WERI-Rb-1 (cell line): ENCODE measurements around the gene PARVA.

Source experiments
- DNase-seq: peaks from one replicate; pipeline ENCODE4 v3.0.0-alpha.2; 2020
- H3K27ac ChIP-seq: fragments of 250-450 bp; sonication (Bioruptor Pico); 2 replicates; pipeline ENCODE4 v1.5.1; 2020; ENCODE audit warnings: mild to moderate bottlenecking, moderate library complexity
- H3K27me3 ChIP-seq: fragments of 250-450 bp; sonication (Bioruptor Pico); 2 replicates; pipeline ENCODE4 v1.5.1; 2021; ENCODE audit warnings: mild to moderate bottlenecking, low read depth, moderate library complexity; ENCODE audit not compliant: insufficient read depth, severe bottlenecking
- H3K36me3 ChIP-seq: fragments of 250-450 bp; sonication (Bioruptor Pico); 2 replicates; pipeline ENCODE4 v1.5.1; 2020; ENCODE audit warnings: mild to moderate bottlenecking, moderate library complexity
- H3K4me3 ChIP-seq: 2 replicates; pipeline ENCODE4 v1.5.1; 2011; ENCODE audit warnings: low read depth, mild to moderate bottlenecking, control low read depth, low read length
- H3K9me3 ChIP-seq: fragments of 250-450 bp; sonication (Bioruptor Pico); 2 replicates; pipeline ENCODE4 v1.5.1; 2021; ENCODE audit warnings: mild to moderate bottlenecking, moderate library complexity; ENCODE audit not compliant: severe bottlenecking
- TF ChIP-seq, protein P1 (sequence below): IDR thresholded peaks from 2 replicates; pipeline ENCODE4 v1.5.1; 2011; ENCODE audit warnings: low read depth, mild to moderate bottlenecking, control low read depth, inconsistent platforms, low read length

The PARVA gene

DNA sequence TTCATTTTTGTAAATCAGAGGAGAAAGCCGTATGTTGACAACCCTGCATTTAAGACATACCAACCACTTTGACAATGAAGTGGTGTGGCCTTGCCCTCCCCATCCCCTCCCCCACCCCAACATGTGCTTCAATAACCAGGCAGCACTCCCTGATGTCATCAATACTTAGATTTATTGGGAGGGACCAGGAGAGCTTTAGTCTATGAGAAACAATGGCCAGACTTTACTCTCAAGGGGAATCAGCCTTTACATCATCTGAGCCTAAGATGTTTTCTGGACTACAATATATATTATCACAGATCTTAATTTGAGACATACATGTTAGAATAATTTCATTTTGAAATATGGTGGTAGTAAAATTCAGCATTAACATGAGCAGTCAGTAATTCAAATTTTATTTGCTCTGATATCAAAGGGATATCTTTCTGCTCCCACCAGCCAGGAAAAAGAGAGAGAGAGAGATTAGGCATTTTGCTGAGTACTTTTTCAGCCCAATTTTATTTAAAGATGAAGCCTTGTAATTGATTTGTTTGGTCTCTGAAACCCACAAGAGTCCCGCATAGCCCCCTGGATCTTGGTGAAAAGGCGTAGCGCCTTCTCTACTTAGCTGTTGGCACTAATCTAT, 38.1 kb downstream of the PARVA start:
- TF ChIP-seq, protein P1, sequence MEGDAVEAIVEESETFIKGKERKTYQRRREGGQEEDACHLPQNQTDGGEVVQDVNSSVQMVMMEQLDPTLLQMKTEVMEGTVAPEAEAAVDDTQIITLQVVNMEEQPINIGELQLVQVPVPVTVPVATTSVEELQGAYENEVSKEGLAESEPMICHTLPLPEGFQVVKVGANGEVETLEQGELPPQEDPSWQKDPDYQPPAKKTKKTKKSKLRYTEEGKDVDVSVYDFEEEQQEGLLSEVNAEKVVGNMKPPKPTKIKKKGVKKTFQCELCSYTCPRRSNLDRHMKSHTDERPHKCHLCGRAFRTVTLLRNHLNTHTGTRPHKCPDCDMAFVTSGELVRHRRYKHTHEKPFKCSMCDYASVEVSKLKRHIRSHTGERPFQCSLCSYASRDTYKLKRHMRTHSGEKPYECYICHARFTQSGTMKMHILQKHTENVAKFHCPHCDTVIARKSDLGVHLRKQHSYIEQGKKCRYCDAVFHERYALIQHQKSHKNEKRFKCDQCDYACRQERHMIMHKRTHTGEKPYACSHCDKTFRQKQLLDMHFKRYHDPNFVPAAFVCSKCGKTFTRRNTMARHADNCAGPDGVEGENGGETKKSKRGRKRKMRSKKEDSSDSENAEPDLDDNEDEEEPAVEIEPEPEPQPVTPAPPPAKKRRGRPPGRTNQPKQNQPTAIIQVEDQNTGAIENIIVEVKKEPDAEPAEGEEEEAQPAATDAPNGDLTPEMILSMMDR, result no peak
- Histone ChIP-seq H3K27ac (no peak overlapping the region), H3K9me3 (peaks cover 2% of the 10 kb centered on the region), H3K4me3 (no peak overlapping the region), H3K36me3 (no peaks in the 10 kb centered on the region), H3K27me3 (no peaks in the 10 kb centered on the region)
- no peak for DNase-seq

DNA sequence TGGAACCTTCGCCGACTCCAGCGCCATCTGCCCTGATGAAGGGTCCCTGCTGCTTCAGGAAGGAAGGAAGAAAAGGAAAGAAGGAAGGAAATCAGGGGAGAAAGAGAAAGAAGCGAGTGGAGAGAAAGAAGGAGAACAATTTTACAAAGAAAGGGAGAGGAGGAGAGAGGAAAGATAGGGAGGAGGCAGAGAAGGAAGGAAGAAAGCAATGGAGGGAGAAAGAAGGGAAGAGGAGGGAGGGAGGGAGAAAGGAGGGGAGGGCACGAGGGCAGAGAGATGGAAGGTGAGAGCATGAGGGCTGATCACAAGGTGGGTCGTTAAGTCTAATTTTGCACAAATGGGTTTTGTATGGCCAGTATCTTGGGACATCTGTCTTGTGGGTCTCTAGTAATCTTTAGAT, 39.2 kb downstream of the PARVA start:
- TF ChIP-seq, protein P1, result no peak
- Histone ChIP-seq H3K4me3 (no peak overlapping the region), H3K36me3 (no peaks in the 10 kb centered on the region), H3K9me3 (peaks cover 2% of the 10 kb centered on the region), H3K27ac (no peak overlapping the region), H3K27me3 (no peaks in the 10 kb centered on the region)
- DNase-seq, result no peak

DNA sequence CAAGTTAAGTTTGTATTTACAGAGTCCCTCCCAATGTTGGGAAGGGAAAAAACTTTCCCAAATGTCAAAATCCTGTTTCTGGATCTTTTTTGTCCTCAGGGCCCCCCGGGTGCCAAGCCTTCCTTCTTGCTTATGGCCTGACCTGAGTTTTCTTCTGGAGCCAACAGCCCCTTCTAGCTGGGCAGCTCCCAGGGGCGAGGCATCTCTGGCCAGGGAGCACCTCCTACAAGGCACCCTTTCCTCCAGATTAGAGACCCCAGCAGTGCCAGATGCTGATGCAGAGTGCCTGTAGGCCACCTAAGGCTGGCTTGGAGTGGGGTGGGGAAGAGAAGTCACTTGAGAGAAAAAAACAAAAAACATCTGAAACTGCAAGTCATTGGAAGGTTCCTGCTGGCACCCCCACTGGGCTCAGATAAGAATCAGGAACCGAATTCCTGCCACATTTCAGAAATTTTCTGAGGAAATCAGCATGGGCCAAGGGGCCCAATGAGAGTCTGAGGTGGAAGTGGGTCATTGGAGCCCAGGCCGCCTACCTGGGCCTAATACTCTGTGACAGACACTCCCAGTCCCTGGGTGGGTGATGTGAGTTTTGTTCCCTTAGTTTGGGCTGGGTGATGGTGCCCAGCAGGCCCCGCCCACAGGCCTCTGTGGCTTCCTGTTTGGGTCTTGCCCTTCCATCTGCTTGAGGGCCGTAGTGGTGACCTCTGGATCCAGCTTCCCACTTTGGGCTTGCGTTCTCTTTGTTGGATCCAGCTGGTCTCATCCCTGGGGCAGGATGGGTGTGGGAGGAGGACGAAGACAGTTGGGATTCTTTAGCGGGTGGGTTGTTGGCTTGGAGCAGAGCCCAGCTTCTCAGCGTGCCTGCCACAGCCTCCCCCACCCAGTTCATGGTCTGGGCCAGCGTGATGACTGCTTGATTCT, 40.6 kb downstream of the PARVA start:
- no peak overlapping the region for H3K4me3 ChIP-seq
- H3K9me3 ChIP-seq, result peaks cover 2% of the 10 kb centered on the region
- H3K36me3 ChIP-seq, result no peaks in the 10 kb centered on the region
- DNase-seq, result no peak
- TF ChIP-seq, protein P1, result no peak
- no peaks in the 10 kb centered on the region for H3K27me3 ChIP-seq
- H3K27ac ChIP-seq, result no peak overlapping the region

DNA sequence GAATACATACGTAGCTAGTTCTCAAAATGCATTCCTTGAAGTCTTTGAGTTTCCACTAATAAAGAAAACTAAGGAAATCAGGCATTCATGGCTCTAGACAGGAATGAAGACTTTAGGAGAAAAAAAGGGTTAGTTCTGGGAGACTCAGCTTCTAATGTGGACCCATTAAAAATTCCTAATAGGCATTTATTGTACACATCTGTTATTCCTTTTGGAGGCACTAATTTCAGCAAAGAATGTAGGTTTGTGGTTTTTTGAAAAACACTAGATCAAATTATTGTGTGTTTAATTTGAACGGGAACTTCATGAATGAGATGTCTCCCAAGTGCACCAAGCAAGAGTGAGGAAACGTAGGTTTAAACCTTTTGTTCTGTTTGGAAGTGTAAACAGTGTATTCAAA, 42.7 kb downstream of the PARVA start:
- H3K27me3 ChIP-seq, result no peaks in the 10 kb centered on the region
- H3K36me3 ChIP-seq, result no peaks in the 10 kb centered on the region
- no peak overlapping the region for H3K4me3 ChIP-seq
- H3K9me3 ChIP-seq, result peaks cover 2% of the 10 kb centered on the region
- TF ChIP-seq, protein P1, result no peak
- H3K27ac ChIP-seq, result no peak overlapping the region
- no peak for DNase-seq

DNA sequence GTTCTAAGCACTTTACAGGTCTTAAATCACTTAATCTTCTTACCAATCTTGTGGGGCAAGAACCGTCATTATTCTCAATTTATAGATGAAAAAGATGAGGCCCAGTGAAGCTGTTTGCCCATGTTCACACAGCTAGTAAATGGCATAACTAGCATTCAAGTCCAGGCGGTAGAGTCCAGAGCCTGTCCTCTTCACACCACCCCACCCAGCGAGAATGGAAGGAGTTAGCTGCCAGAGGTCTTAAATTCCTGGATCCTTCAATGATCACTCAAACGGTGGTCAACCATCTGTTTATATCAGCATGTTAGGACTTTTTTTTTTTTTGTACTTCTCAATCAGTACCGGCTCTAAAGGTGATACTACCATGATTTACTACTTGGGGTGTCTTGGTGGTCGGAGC, 43.3 kb downstream of the PARVA start:
- peak; percentile 18 for DNase-seq
- Histone ChIP-seq H3K27ac (no peak overlapping the region), H3K9me3 (peaks cover 2% of the 10 kb centered on the region), H3K4me3 (no peak overlapping the region), H3K27me3 (no peaks in the 10 kb centered on the region), H3K36me3 (no peaks in the 10 kb centered on the region)
- TF ChIP-seq, protein P1, result no peak
